Neural progenitor cell (in vitro differentiated cells): Measurements from ENCODE around the gene CA14. TPM values are rescaled to one million over a fixed set of nuclear protein-coding genes. Genes with fewer than 3 reads are reported as not detected.

ENCODE experiments used
- DNase-seq: peaks from one replicate; pipeline ENCODE4 v3.0.0-alpha.2; 2016; ENCODE audit warnings: low spot score
- H2AFZ ChIP-seq: fragments of 200-600 bp; sonication (generic); replicated peaks from 2 replicates; pipeline ENCODE4 v1.6.1; 2016; ENCODE audit warnings: antibody characterized with exemption
- H3F3A ChIP-seq: fragments of 200-600 bp; sonication (generic); 2 replicates; pipeline ENCODE4 v1.6.1; 2016; ENCODE audit warnings: antibody characterized with exemption, low read depth
- H3K27ac ChIP-seq: fragments of 200-600 bp; sonication (generic); 2 replicates; pipeline ENCODE4 v1.5.1; 2016; ENCODE audit warnings: mild to moderate bottlenecking
- H3K27me3 ChIP-seq: fragments of 200-600 bp; sonication (generic); 2 replicates; pipeline ENCODE4 v1.6.1; 2016; ENCODE audit warnings: mild to moderate bottlenecking, moderate library complexity
- H3K36me3 ChIP-seq: fragments of 200-600 bp; sonication (generic); 2 replicates; pipeline ENCODE4 v1.5.1; 2016
- H3K4me1 ChIP-seq: fragments of 200-600 bp; sonication (generic); 2 replicates; pipeline ENCODE4 v1.6.1; 2016; ENCODE audit warnings: mixed run types
- H3K4me2 ChIP-seq: fragments of 200-600 bp; sonication (generic); 2 replicates; pipeline ENCODE4 v1.6.1; 2016
- H3K4me3 ChIP-seq: fragments of 200-600 bp; sonication (generic); 2 replicates; pipeline ENCODE4 v1.5.1; 2016
- H3K79me2 ChIP-seq: fragments of 200-600 bp; sonication (generic); 2 replicates; pipeline ENCODE4 v1.6.1; 2016; ENCODE audit warnings: low read depth
- H3K9ac ChIP-seq: fragments of 200-600 bp; sonication (generic); 2 replicates; pipeline ENCODE4 v1.6.1; 2016
- H3K9me3 ChIP-seq: fragments of 200-600 bp; sonication (generic); 2 replicates; pipeline ENCODE4 v1.5.1; 2016; ENCODE audit warnings: low read depth
- H4K20me1 ChIP-seq: fragments of 200-600 bp; sonication (generic); 2 replicates; pipeline ENCODE4 v1.6.1; 2016; ENCODE audit warnings: low read depth
- H3K27ac Mint-ChIP-seq: 3 replicates; pipeline ENCODE4 v1.8.0; 2021; ENCODE audit warnings: mixed read lengths
- H3K27me3 Mint-ChIP-seq: 2 replicates; pipeline ENCODE4 v1.8.0; 2022; ENCODE audit warnings: low read depth, mild to moderate bottlenecking, inconsistent platforms, moderate library complexity, mixed read lengths; ENCODE audit not compliant: insufficient read depth
- H3K36me3 Mint-ChIP-seq: 3 replicates; pipeline ENCODE4 v1.8.0; 2021; ENCODE audit warnings: mixed read lengths
- H3K4me1 Mint-ChIP-seq: 3 replicates; pipeline ENCODE4 v1.8.0; 2021; ENCODE audit warnings: mixed read lengths
- H3K4me3 Mint-ChIP-seq: 3 replicates; pipeline ENCODE4 v1.8.0; 2021; ENCODE audit warnings: mild to moderate bottlenecking, moderate library complexity, mixed read lengths
- H3K9me3 Mint-ChIP-seq: 3 replicates; pipeline ENCODE4 v1.8.0; 2020; ENCODE audit warnings: mixed read lengths
- EZH2 ChIP-seq: fragments of 200-600 bp; sonication (generic); IDR thresholded peaks from 2 replicates; pipeline ENCODE4 v1.6.1; 2017; ENCODE audit warnings: antibody characterized with exemption, mild to moderate bottlenecking, moderate library complexity
- EZH2phosphoT487 ChIP-seq: fragments of 200-600 bp; sonication (generic); IDR thresholded peaks from 2 replicates; pipeline ENCODE4 v1.6.1; 2017; ENCODE audit warnings: antibody characterized with exemption
- total RNA-seq: library from RNA; depleted of rRNA; stranded (reverse); fragments of >200 nt; gene quantifications from 2 replicates; pipeline ENCODE4 v1.2.3, GENCODE V29; 2015; ENCODE audit warnings: low replicate concordance
- TF ChIP-seq, protein P1 (sequence below): fragments of 200-600 bp; sonication (generic); IDR thresholded peaks from 2 replicates; pipeline ENCODE4 v1.5.1; 2017; ENCODE audit warnings: antibody characterized with exemption, mild to moderate bottlenecking

The CA14 gene
- total RNA-seq, 1 donor from 2014 or later = 56.4 TPM

DNA sequence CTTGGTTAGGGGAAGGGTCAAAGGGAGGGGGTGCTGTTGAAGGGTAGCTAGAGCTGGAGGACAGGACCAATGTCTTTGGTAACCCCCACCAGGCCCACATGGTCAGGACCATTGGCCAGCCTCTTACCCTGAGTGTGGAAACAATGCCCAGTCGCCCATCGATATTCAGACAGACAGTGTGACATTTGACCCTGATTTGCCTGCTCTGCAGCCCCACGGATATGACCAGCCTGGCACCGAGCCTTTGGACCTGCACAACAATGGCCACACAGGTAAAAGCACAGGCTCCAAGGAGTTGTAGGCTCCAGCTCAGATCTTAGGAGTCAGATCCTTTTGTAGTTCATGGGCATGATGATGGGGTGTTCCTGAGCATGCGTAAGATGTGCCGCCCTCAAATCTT, 3.8 kb downstream of the CA14 start:
- DNase-seq = no peak
- peak overlapping the region; percentile 75 for H3K4me3 Mint-ChIP-seq
- no peak overlapping the region for H3K27ac Mint-ChIP-seq
- Histone ChIP-seq H3K79me2 (peaks cover 48% of the 10 kb centered on the region), H3K9ac (no peak overlapping the region), H3K27me3 (no peaks in the 10 kb centered on the region), H3K4me1 (peaks cover 19% of the 10 kb centered on the region), H2AFZ (no peak overlapping the region), H3K4me2 (no peak overlapping the region), H3K36me3 (no peaks in the 10 kb centered on the region), H3K9me3 (no peaks in the 10 kb centered on the region), H4K20me1 (no peaks in the 10 kb centered on the region), H3K27ac (no peak overlapping the region), H3K4me3 (no peak overlapping the region), H3F3A (peaks cover 63% of the 10 kb centered on the region)
- no peaks in the 10 kb centered on the region for H3K9me3 Mint-ChIP-seq
- peaks cover 12% of the 10 kb centered on the region for H3K36me3 Mint-ChIP-seq
- peaks cover 44% of the 10 kb centered on the region for H3K4me1 Mint-ChIP-seq
- TF ChIP-seq, protein P1, sequence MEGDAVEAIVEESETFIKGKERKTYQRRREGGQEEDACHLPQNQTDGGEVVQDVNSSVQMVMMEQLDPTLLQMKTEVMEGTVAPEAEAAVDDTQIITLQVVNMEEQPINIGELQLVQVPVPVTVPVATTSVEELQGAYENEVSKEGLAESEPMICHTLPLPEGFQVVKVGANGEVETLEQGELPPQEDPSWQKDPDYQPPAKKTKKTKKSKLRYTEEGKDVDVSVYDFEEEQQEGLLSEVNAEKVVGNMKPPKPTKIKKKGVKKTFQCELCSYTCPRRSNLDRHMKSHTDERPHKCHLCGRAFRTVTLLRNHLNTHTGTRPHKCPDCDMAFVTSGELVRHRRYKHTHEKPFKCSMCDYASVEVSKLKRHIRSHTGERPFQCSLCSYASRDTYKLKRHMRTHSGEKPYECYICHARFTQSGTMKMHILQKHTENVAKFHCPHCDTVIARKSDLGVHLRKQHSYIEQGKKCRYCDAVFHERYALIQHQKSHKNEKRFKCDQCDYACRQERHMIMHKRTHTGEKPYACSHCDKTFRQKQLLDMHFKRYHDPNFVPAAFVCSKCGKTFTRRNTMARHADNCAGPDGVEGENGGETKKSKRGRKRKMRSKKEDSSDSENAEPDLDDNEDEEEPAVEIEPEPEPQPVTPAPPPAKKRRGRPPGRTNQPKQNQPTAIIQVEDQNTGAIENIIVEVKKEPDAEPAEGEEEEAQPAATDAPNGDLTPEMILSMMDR = no peak
- TF ChIP-seq EZH2phosphoT487 (no peak), EZH2 (no peak)
- peaks cover 9% of the 10 kb centered on the region for H3K27me3 Mint-ChIP-seq

DNA sequence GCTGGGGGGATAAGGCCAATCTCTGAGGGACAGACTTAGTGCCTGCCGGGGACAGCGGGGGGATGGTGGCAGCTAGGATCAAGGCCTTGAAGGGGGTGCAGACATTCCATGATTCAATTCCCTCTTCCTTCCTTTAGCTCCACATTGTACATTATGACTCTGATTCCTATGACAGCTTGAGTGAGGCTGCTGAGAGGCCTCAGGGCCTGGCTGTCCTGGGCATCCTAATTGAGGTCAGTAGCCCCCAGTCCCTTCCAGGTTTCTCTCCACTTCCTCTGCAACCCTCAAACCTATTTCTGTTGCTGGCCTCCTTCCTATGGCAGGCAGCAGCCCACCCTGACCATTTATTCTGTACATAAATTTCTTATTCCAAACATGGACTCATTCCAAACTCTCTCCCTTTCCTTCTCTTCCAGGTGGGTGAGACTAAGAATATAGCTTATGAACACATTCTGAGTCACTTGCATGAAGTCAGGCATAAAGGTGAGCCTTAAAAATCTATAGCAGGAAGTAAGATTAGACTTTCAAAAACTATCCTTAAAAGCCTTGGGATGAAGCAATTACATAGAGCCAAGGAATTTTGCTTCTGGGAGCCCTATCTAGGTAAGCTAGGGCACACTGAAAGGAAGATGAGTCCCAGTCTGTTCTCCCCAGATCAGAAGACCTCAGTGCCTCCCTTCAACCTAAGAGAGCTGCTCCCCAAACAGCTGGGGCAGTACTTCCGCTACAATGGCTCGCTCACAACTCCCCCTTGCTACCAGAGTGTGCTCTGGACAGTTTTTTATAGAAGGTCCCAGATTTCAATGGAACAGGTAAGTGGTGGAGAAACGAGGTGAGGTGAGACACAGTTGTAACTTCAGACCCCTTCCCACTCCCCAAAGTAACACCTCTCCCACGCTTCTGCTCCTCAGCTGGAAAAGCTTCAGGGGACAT, 5.1 kb downstream of the CA14 start:
- H3K36me3 ChIP-seq = no peaks in the 10 kb centered on the region
- H3K4me3 Mint-ChIP-seq = no peak overlapping the region
- no peaks in the 10 kb centered on the region for H4K20me1 ChIP-seq
- H3K4me1 ChIP-seq = peaks cover 19% of the 10 kb centered on the region
- peaks cover 54% of the 10 kb centered on the region for H3K79me2 ChIP-seq
- no peak for DNase-seq
- H3F3A ChIP-seq = peaks cover 50% of the 10 kb centered on the region
- H3K9me3 Mint-ChIP-seq = no peaks in the 10 kb centered on the region
- no peak overlapping the region for H3K27ac ChIP-seq
- H3K4me1 Mint-ChIP-seq = peaks cover 42% of the 10 kb centered on the region
- no peaks in the 10 kb centered on the region for H3K27me3 ChIP-seq
- no peak overlapping the region for H3K9ac ChIP-seq
- H2AFZ ChIP-seq = no peak overlapping the region
- no peak overlapping the region for H3K4me2 ChIP-seq
- H3K27ac Mint-ChIP-seq = no peak overlapping the region
- H3K36me3 Mint-ChIP-seq = peaks cover 20% of the 10 kb centered on the region
- no peak overlapping the region for H3K4me3 ChIP-seq
- H3K27me3 Mint-ChIP-seq = peaks cover 6% of the 10 kb centered on the region
- H3K9me3 ChIP-seq = no peaks in the 10 kb centered on the region
- TF ChIP-seq EZH2phosphoT487 (no peak), EZH2 (no peak)
- TF ChIP-seq, protein P1 = no peak

DNA sequence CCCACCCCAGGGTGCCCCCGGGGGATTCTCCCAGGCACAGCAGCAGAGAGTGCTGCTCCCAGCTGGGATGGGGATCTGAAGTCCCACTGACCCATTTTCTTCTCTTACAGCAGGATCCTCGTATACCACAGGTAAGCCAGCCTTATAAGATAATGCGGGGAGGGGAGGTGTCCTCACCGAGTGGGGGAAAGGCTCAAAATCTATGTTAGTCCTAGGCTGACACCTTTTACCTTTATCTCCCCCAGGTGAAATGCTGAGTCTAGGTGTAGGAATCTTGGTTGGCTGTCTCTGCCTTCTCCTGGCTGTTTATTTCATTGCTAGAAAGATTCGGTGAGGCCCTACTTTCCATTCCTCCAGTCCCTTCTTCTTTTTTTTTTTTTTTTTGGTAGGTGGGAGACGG, 6.0 kb downstream of the CA14 start:
- no peak overlapping the region for H3K27ac Mint-ChIP-seq
- Histone ChIP-seq H3K9ac (no peak overlapping the region), H3K27me3 (no peaks in the 10 kb centered on the region), H3K36me3 (no peaks in the 10 kb centered on the region), H4K20me1 (peaks cover 3% of the 10 kb centered on the region), H2AFZ (no peak overlapping the region), H3K79me2 (peaks cover 54% of the 10 kb centered on the region), H3K9me3 (no peaks in the 10 kb centered on the region), H3K4me2 (no peak overlapping the region), H3K27ac (no peak overlapping the region), H3K4me3 (no peak overlapping the region), H3F3A (peaks cover 41% of the 10 kb centered on the region), H3K4me1 (peaks cover 23% of the 10 kb centered on the region)
- no peak for TF ChIP-seq EZH2
- TF ChIP-seq, protein P1 = no peak
- TF ChIP-seq EZH2phosphoT487 = no peak
- H3K4me3 Mint-ChIP-seq = no peak overlapping the region
- peaks cover 6% of the 10 kb centered on the region for H3K27me3 Mint-ChIP-seq
- H3K4me1 Mint-ChIP-seq = peaks cover 42% of the 10 kb centered on the region
- no peak for DNase-seq
- peaks cover 20% of the 10 kb centered on the region for H3K36me3 Mint-ChIP-seq
- H3K9me3 Mint-ChIP-seq = no peaks in the 10 kb centered on the region
